Thyroid gland (tissue), 4 donors: ENCODE results near the gene OFD1.

ENCODE experiments used
- POLR2A ChIP-seq, 2 donors: fragments of 450-650 bp; IDR thresholded peaks; one replicate each; pipeline ENCODE4 v1.6.1; 2017; ENCODE audit warnings: antibody characterized with exemption in 2 of 2, mild to moderate bottlenecking in 2 of 2, moderate library complexity in 1 of 2
- TF ChIP-seq, protein P1 (sequence below), 6 experiments: fragments of 200-600 bp in 3 of 6; fragments of 450-650 bp in 3 of 6; sonication (generic) in 3 of 6; IDR thresholded peaks; one replicate each; pipeline ENCODE4 v1.5.1; 2016 to 2019; ENCODE audit warnings: antibody characterized with exemption in 6 of 6, mild to moderate bottlenecking in 2 of 6, inconsistent platforms in 1 of 6, moderate library complexity in 1 of 6

DNA sequence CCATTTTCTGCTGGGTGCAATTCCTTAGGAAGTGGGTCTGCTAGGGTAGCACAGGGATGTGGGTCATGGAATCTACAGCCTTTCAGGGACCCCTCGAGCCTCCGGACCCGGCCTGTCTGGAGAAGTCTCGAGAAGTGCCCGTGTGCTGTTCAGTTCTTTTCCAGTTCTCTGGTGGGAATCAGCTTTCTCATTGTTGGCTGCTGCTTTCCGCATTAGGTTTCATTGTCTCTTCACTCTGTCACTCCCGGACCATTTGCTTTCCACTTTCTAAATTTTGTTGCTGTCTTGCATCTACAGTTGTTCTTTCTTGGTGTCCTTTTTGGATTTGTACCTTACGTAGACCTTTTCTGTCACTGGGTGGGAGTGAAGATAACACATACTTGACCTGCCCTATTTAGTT lies 39.6 kb upstream of the OFD1 start:
- TF ChIP-seq, protein P1, sequence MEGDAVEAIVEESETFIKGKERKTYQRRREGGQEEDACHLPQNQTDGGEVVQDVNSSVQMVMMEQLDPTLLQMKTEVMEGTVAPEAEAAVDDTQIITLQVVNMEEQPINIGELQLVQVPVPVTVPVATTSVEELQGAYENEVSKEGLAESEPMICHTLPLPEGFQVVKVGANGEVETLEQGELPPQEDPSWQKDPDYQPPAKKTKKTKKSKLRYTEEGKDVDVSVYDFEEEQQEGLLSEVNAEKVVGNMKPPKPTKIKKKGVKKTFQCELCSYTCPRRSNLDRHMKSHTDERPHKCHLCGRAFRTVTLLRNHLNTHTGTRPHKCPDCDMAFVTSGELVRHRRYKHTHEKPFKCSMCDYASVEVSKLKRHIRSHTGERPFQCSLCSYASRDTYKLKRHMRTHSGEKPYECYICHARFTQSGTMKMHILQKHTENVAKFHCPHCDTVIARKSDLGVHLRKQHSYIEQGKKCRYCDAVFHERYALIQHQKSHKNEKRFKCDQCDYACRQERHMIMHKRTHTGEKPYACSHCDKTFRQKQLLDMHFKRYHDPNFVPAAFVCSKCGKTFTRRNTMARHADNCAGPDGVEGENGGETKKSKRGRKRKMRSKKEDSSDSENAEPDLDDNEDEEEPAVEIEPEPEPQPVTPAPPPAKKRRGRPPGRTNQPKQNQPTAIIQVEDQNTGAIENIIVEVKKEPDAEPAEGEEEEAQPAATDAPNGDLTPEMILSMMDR (IDR thresholded peaks at IDR 0.05) = no peak
- no peak for TF ChIP-seq POLR2A (IDR thresholded peaks at IDR 0.05)
